Measurements from ENCODE around the gene MTAP. TPM values are rescaled to one million over a fixed set of nuclear protein-coding genes. Genes with fewer than 3 reads are reported as not detected.

The MTAP gene
- total and polyA plus RNA-seq, 12 donors: 4.9 to 26.2 (median 20.6) TPM

DNA sequence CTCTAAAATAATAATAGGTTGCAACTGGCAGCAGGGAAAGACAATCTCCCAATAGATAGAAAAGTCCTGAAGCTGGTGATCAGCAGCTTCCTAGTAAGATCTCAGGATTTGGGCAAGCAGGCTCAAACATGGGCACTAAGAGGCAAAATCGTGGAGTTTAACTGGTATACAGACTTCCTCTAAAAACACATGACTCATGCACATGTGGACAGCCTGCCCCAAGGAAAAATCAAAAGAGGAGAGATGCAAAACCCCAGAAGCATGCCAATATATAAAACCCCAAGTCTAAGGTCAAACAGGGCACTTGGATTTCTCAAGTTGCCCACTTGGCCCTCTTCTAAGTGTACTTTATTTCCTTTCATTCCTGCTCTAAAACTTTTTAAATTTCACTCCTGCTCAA, 129.0 kb downstream of the MTAP start:
- ATAC-seq (no peak), DNase-seq (no peak)
- WGBS, 2 donors: 87 to 90% methylated on average over 1 of the region's 1 CpG
- intact Hi-C loops (cut with DNase I): no loop called here
- no peaks in the 10 kb centered on the region for H3K4me1 ChIP-seq
- H3K36me3 ChIP-seq: peaks cover 0 to 20% (median 0%) of the 10 kb centered on the region in 9 donors
- no peak overlapping the region for H3K4me3 ChIP-seq
- TF ChIP-seq, protein P1, sequence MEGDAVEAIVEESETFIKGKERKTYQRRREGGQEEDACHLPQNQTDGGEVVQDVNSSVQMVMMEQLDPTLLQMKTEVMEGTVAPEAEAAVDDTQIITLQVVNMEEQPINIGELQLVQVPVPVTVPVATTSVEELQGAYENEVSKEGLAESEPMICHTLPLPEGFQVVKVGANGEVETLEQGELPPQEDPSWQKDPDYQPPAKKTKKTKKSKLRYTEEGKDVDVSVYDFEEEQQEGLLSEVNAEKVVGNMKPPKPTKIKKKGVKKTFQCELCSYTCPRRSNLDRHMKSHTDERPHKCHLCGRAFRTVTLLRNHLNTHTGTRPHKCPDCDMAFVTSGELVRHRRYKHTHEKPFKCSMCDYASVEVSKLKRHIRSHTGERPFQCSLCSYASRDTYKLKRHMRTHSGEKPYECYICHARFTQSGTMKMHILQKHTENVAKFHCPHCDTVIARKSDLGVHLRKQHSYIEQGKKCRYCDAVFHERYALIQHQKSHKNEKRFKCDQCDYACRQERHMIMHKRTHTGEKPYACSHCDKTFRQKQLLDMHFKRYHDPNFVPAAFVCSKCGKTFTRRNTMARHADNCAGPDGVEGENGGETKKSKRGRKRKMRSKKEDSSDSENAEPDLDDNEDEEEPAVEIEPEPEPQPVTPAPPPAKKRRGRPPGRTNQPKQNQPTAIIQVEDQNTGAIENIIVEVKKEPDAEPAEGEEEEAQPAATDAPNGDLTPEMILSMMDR (IDR thresholded peaks at IDR 0.05): no peak
- no peaks in the 10 kb centered on the region for H3K9me3 ChIP-seq
- H3K27ac ChIP-seq: no peak overlapping the region
- H3K27me3 ChIP-seq: no peaks in the 10 kb centered on the region

DNA sequence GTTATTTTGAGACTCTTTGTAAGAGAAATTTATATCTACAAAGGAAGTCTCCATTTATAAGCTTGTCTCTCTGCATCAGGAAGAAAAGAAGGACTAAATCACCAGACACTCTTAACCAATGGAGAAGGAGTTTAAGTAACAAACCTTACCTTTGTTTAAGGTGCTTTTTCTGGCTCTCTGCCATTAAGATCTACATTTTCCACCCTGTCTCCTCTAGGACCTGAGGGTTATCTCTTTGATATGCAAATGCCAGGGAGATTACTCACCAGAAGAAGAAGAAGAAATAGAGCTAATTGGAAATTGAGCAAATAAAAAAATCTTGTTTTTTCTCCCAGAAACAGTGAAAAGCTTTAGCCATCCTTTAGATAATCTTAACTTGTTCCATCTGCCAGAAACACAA, 130.8 kb downstream of the MTAP start:
- TF ChIP-seq, protein P1 (IDR thresholded peaks at IDR 0.05): no peak
- ATAC-seq: no peak
- Histone ChIP-seq H3K36me3 (peaks cover 0 to 20% (median 0%) of the 10 kb centered on the region in 9 donors), H3K27me3 (no peaks in the 10 kb centered on the region), H3K4me3 (no peak overlapping the region), H3K9me3 (no peaks in the 10 kb centered on the region), H3K27ac (no peak overlapping the region), H3K4me1 (no peaks in the 10 kb centered on the region)
- intact Hi-C loops (cut with DNase I): no loop called here
- no peak for DNase-seq

DNA sequence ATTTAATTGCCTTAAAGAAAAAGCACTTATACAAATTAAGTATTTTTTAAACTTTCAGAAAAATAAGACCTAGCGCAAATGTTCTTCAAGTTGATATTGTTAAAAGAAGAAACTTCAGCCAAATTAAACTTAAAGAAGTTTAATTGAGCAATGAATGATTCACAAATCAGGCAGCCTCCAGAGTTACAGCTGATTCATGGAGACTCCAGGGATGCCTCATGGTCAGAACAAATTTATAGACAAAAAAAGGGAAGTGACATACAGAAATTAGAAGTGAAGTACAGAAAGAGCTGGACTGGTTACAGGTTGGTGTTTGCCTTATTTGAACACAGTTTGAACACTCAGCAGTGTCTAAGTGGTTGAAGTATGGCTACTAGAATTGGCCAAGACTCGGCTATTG, 131.4 kb downstream of the MTAP start:
- intact Hi-C loops (cut with DNase I): no loop called here
- no peak overlapping the region for H3K27ac ChIP-seq
- H3K27me3 ChIP-seq: no peaks in the 10 kb centered on the region
- TF ChIP-seq, protein P1 (IDR thresholded peaks at IDR 0.05): no peak
- H3K9me3 ChIP-seq: no peaks in the 10 kb centered on the region
- ATAC-seq: no peak
- H3K36me3 ChIP-seq: peaks cover 0 to 20% (median 0%) of the 10 kb centered on the region in 9 donors
- no peak for DNase-seq
- WGBS, 2 donors: 95 to 96% methylated on average over 2 of the region's 2 CpGs
- no peaks in the 10 kb centered on the region for H3K4me1 ChIP-seq
- no peak overlapping the region for H3K4me3 ChIP-seq

DNA sequence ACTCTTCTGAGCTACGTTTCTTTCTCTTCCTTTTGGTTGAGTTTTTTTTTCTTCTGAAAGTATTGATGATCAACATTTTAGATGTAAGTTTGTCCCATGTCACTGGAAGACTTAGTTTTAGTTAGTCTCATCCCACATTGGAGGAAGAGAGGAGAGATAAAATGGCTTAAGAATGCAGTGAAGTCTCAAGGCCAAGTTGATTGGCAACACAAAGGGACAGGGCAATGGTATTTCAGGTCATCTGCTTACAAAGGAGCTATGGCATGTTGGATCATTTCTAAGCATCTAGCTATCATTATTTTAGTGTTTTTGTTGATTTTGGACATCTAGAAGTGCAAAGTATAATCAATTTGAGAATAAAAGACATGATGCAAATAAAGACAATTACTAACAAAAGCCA, 133.2 kb downstream of the MTAP start:
- no peaks in the 10 kb centered on the region for H3K4me1 ChIP-seq
- intact Hi-C loops (cut with DNase I): no loop called here
- H3K27ac ChIP-seq: no peak overlapping the region
- H3K27me3 ChIP-seq: no peaks in the 10 kb centered on the region
- peaks cover 0 to 20% (median 0%) of the 10 kb centered on the region in 9 donors for H3K36me3 ChIP-seq
- TF ChIP-seq, protein P1 (IDR thresholded peaks at IDR 0.05): no peak
- 70 to 82% methylated on average over 1 of the region's 1 CpG for WGBS, 2 donors
- H3K4me3 ChIP-seq: no peak overlapping the region
- no peak for DNase-seq
- H3K9me3 ChIP-seq: no peaks in the 10 kb centered on the region
- no peak for ATAC-seq
